Ovary (tissue), 9 donors: ENCODE results near the gene IFI27L2. TPM values are rescaled to one million over a fixed set of nuclear protein-coding genes. Genes with fewer than 3 reads are reported as not detected.

ENCODE experiments used
- DNase-seq, 5 donors: peaks; one replicate each; pipeline ENCODE4 v3.0.0-alpha.2; 2019 to 2020
- H3K27ac ChIP-seq, 2 donors: fragments of 200-600 bp; one replicate each; pipeline versions ENCODE4 v1.5.1 to v1.8.0; 2019 to 2022
- H3K27me3 ChIP-seq: fragments of 200-600 bp; one replicate; pipeline ENCODE4 v1.8.0; 2022
- H3K36me3 ChIP-seq: fragments of 200-600 bp; sonication (generic); one replicate; pipeline ENCODE4 v1.5.1; 2019
- H3K4me1 ChIP-seq: one replicate; pipeline ENCODE4 v1.8.1; 2013; ENCODE audit warnings: mild to moderate bottlenecking, moderate library complexity; ENCODE audit not compliant: insufficient read depth
- H3K4me3 ChIP-seq: fragments of 200-600 bp; sonication (generic); one replicate; pipeline ENCODE4 v1.5.1; 2017
- H3K9me3 ChIP-seq, 2 donors: fragments of 200-600 bp in 1 of 2; sonication (generic) in 1 of 2; one replicate each; pipeline versions ENCODE4 v1.5.1 to v1.8.1; 2013 to 2019; ENCODE audit warnings: mild to moderate bottlenecking in 1 of 2, moderate library complexity in 1 of 2
- CTCF ChIP-seq, 3 donors: fragments of 450-650 bp in 2 of 3; fragments of 200-600 bp in 1 of 3; IDR thresholded peaks; one replicate each; pipeline versions ENCODE4 v1.5.1 to v1.8.0; 2016 to 2022; ENCODE audit warnings: antibody characterized with exemption in 3 of 3, mild to moderate bottlenecking in 1 of 3
- EP300 ChIP-seq: sonication (generic); formaldehyde crosslinking; IDR thresholded peaks from one replicate; pipeline ENCODE4 v1.6.1; 2017; ENCODE audit warnings: antibody characterized with exemption
- POLR2A ChIP-seq: fragments of 450-650 bp; IDR thresholded peaks from one replicate; pipeline ENCODE4 v1.6.1; 2017; ENCODE audit warnings: antibody characterized with exemption, mild to moderate bottlenecking, moderate library complexity
- WGBS, 3 donors: extraction: QIAGEN DNeasy Blood & Tissue Kit in 1 of 3; methylation state at CpG; one replicate each; pipeline versions ENCODE4 v1.1.5 to v1.1.7; 2013 to 2017; 5-methylcytosine and 5-hydroxymethylcytosine counted together
- intact Hi-C, 4 donors: fragments of 100-400 bp; cut with DNase I; formaldehyde crosslinking; loops; one replicate each; pipeline versions ENCODE4 v1.11.0 to v1.15.1; 2022 to 2023
- polyA plus RNA-seq, 2 donors: library from polyadenylated mRNA; stranded (reverse); fragments of 200-250 nt in 1 of 2; fragments of 350-450 nt in 1 of 2; fragmentation: Illumina TruSeq in 1 of 2; extraction: RNeasy Lipid Tissue Mini Kit (QIAGEN cat#74804) in 1 of 2; gene quantifications; one replicate each; pipeline ENCODE4 v1.2.3, GENCODE V29; 2013 to 2014
- total RNA-seq, 7 donors: library from RNA; depleted of rRNA in 2 of 7; stranded (reverse); fragments of >200 nt in 2 of 7; fragmentation: NEBNext Ultra II Directional in 3 of 7; extraction: Animal tissue kit (Norgen Biotek cat#: 25700) in 3 of 7; gene quantifications; one replicate each; pipeline versions ENCODE4 v1.1.0 to v1.2.4, GENCODE V29; 2016 to 2023
- donor health status: DM: no; HTN: no; CAD: no; lungs with moderate emphysema.
- donor health status: DM: no; HTN: no; CAD: no.
- donor health status: Bipolar disorder and iron deficiency.
- donor health status: DM: yes; HTN: yes; CAD: no.
- donor health status: DM: no; HTN: no; CAD: no.
- donor health status: DM: yes; HTN: yes; CAD: no.

IFI27L2 gene
- total and polyA plus RNA-seq, 9 donors = 37.8 to 145 (median 88.5) TPM

- no peaks in the 10 kb centered on the region for H3K27me3 ChIP-seq
- intact Hi-C loops = loop anchor here in 2 of 4 donors (5.0 kb wide), 2 partner anchors 67 to 72 kb away; no protein-coding TSS in a partner anchor
- TF ChIP-seq CTCF (IDR thresholded peaks at IDR 0.05) = no peak
- H3K36me3 ChIP-seq = no peaks in the 10 kb centered on the region
- H3K4me1 ChIP-seq = no peaks in the 10 kb centered on the region
- H3K4me3 ChIP-seq = no peak overlapping the region
- DNase-seq = no peak
- WGBS, 3 donors = 74 to 89% (median 87%) methylated on average over 9 of the region's 9 CpGs
- no peak overlapping the region for H3K27ac ChIP-seq
- no peaks in the 10 kb centered on the region for H3K9me3 ChIP-seq
Measured at GRCh38 chr14:94124582-94125377, 4.6 kb downstream of the IFI27L2 start.

GRCh38 chr14:94123868-94124267, 5.5 kb downstream of the IFI27L2 start:
- Histone ChIP-seq H3K4me1 (no peaks in the 10 kb centered on the region), H3K27me3 (no peaks in the 10 kb centered on the region), H3K4me3 (no peak overlapping the region), H3K9me3 (no peaks in the 10 kb centered on the region), H3K36me3 (no peaks in the 10 kb centered on the region), H3K27ac (no peak overlapping the region)
- 91 to 100% (median 97%) methylated on average over 1 of the region's 1 CpG for WGBS, 3 donors
- intact Hi-C loops = no loop called here
- TF ChIP-seq CTCF (IDR thresholded peaks at IDR 0.05) (no peak), EP300 (no peak), POLR2A (no peak)
- no peak for DNase-seq

- Histone ChIP-seq H3K27ac (no peak overlapping the region), H3K36me3 (no peaks in the 10 kb centered on the region), H3K4me3 (no peak overlapping the region), H3K9me3 (no peaks in the 10 kb centered on the region), H3K27me3 (no peaks in the 10 kb centered on the region), H3K4me1 (no peaks in the 10 kb centered on the region)
- no peak for TF ChIP-seq POLR2A
- TF ChIP-seq CTCF (IDR thresholded peaks at IDR 0.05) = no peak
- TF ChIP-seq EP300 = no peak
- 87 to 90% (median 89%) methylated on average over 9 of the region's 9 CpGs for WGBS, 3 donors
- intact Hi-C loops = no loop called here
- peak in 1 of 5 donors; percentile 0 for DNase-seq
Measured at GRCh38 chr14:94123296-94123695, 6.1 kb downstream of the IFI27L2 start.

GRCh38 chr14:94122438-94122837, 7.0 kb downstream of the IFI27L2 start:
- no peak for TF ChIP-seq POLR2A
- TF ChIP-seq CTCF (IDR thresholded peaks at IDR 0.05) = no peak
- no peak for TF ChIP-seq EP300
- intact Hi-C loops = no loop called here
- DNase-seq = no peak
- H3K4me1 ChIP-seq = no peaks in the 10 kb centered on the region
- WGBS, 3 donors = 63 to 98% (median 93%) methylated on average over 3 of the region's 3 CpGs
- no peak overlapping the region for H3K27ac ChIP-seq
- H3K4me3 ChIP-seq = no peak overlapping the region
- H3K36me3 ChIP-seq = no peaks in the 10 kb centered on the region
- H3K27me3 ChIP-seq = no peaks in the 10 kb centered on the region
- no peaks in the 10 kb centered on the region for H3K9me3 ChIP-seq
